Ovary (tissue), 3 donors: ENCODE data around the gene UNC5C.

Experiments used
- CTCF ChIP-seq, 3 donors: fragments of 450-650 bp in 2 of 3; fragments of 200-600 bp in 1 of 3; IDR thresholded peaks; one replicate each; pipeline versions ENCODE4 v1.5.1 to v1.8.0; 2016 to 2022; ENCODE audit warnings: antibody characterized with exemption in 3 of 3, mild to moderate bottlenecking in 1 of 3
- EP300 ChIP-seq: sonication (generic); formaldehyde crosslinking; IDR thresholded peaks from one replicate; pipeline ENCODE4 v1.6.1; 2017; ENCODE audit warnings: antibody characterized with exemption
- POLR2A ChIP-seq: fragments of 450-650 bp; IDR thresholded peaks from one replicate; pipeline ENCODE4 v1.6.1; 2017; ENCODE audit warnings: antibody characterized with exemption, mild to moderate bottlenecking, moderate library complexity
- donor health status: DM: no; HTN: no; CAD: no.

- TF ChIP-seq CTCF (IDR thresholded peaks at IDR 0.05) (no peak), POLR2A (no peak), EP300 (no peak)
These were observed 45.9 kb upstream of the UNC5C start for GRCh38 chr4:95594629-95595028.
